ENCODE measurements around the gene LMX1A. TPM values are rescaled to one million over a fixed set of nuclear protein-coding genes. Genes with fewer than 3 reads are reported as not detected.

The LMX1A gene
- total and polyA plus RNA-seq, 2 of the 13 experiments (the other 11 are each of a cell fraction or from before 2014, with no cell fraction given), result 0.07 TPM; not detected in 1

DNA sequence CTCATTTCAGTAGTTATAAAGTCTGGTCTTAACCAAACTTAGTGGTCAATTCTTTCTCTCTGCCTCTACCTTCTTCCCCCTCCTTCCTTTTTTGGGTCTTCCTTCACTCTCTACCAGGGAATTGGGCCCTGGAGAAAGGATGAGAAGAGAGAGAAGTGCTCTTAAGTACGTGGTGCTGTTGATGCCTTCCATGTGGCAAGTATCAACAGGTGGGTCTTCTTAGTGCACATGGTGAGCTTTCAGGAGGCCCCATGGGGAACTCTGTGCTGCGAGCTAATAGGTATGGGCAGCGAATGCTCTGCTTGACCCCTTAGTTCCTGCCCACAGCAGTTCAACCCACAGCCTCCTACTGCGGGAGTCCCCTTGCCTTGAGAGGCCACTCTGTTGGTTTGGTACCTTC lies 39.4 kb upstream of the LMX1A start:
- no peak overlapping the region for H3K4me3 ChIP-seq (replicated peaks in 1 of 3; ENCODE audit: insufficient read depth in 1 of 3, low read depth in 2 of 3, low read length in 3 of 3)
- ATAC-seq (no peak), DNase-seq (ENCODE audit: low spot score) (no peak), FAIRE-seq (no peak)
- in situ Hi-C loops (cut with HindIII; ENCODE audit: extremely low pct_ligation_motif_present, low pct_unique_long_range_greater_than_20kb) (no loop called here), intact Hi-C loops (cut with micrococcal nuclease; ENCODE audit: unreplicated experiment) (no loop called here)
- POLR2A ChIA-PET, result no interaction called here
- no peak overlapping the region for H3K4me2 ChIP-seq (ENCODE audit: low read depth, low read length)
- no peaks in the 10 kb centered on the region for H3K79me2 ChIP-seq (ENCODE audit: insufficient read depth, low read length)
- no peaks in the 10 kb centered on the region for H4K20me1 ChIP-seq (ENCODE audit: insufficient read depth, low read length)
- no peaks in the 10 kb centered on the region for H3K27me3 ChIP-seq (ENCODE audit: control insufficient read depth in 1 of 2, insufficient read depth in 2 of 2, low read length in 2 of 2)
- H3K27ac ChIP-seq (ENCODE audit: extremely low read length, insufficient read depth, low read length), result no peak overlapping the region
- H3K36me3 ChIP-seq (replicated peaks in 1 of 2; ENCODE audit: control insufficient read depth in 1 of 2, insufficient read depth in 2 of 2, low read length in 2 of 2), result no peaks in the 10 kb centered on the region
- H3K4me1 ChIP-seq (ENCODE audit: insufficient read depth, low read length), result no peaks in the 10 kb centered on the region
- CTCF ChIA-PET (ENCODE audit: low intra/inter-chr PET ratio, low total read pairs), result no interaction called here
- no peak overlapping the region for H3K9ac ChIP-seq (ENCODE audit: insufficient read depth, low read depth, low read length)
- 15% methylated on average over 1 of the region's 4 CpGs for WGBS (ENCODE audit: low lambda C conversion rate)
- H2AFZ ChIP-seq (ENCODE audit: low read length), result no peak overlapping the region
- no TSS peak for BruUV-seq (replicated peaks)
- TF ChIP-seq ZKSCAN5 (CRISPR knock-in tag; IDR thresholded peaks at IDR 0.05) (no peak), ZNF564 (CRISPR knock-in tag; IDR thresholded peaks at IDR 0.05) (no peak), ZFP37 (CRISPR knock-in tag; IDR thresholded peaks at IDR 0.05; ENCODE audit: borderline replicate concordance) (no peak), NR2F1 (CRISPR knock-in tag; IDR thresholded peaks at IDR 0.05) (no peak), ZNF317 (CRISPR knock-in tag; IDR thresholded peaks at IDR 0.05) (no peak), KAT8 (CRISPR knock-in tag; IDR thresholded peaks at IDR 0.05) (no peak), CBX1 (IDR thresholded peaks at IDR 0.05; ENCODE audit: low read depth) (no peak), ZNF614 (CRISPR knock-in tag; IDR thresholded peaks at IDR 0.05; ENCODE audit: borderline replicate concordance) (no peak)
- TF ChIP-seq, protein P1, sequence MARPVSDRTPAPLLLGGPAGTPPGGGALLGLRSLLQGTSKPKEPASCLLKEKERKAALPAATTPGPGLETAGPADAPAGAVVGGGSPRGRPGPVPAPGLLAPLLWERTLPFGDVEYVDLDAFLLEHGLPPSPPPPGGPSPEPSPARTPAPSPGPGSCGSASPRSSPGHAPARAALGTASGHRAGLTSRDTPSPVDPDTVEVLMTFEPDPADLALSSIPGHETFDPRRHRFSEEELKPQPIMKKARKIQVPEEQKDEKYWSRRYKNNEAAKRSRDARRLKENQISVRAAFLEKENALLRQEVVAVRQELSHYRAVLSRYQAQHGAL (CRISPR knock-in tag; IDR thresholded peaks at IDR 0.05; ENCODE audit: not compliant biosample characterization), result no peak
- TF ChIP-seq, protein P2, sequence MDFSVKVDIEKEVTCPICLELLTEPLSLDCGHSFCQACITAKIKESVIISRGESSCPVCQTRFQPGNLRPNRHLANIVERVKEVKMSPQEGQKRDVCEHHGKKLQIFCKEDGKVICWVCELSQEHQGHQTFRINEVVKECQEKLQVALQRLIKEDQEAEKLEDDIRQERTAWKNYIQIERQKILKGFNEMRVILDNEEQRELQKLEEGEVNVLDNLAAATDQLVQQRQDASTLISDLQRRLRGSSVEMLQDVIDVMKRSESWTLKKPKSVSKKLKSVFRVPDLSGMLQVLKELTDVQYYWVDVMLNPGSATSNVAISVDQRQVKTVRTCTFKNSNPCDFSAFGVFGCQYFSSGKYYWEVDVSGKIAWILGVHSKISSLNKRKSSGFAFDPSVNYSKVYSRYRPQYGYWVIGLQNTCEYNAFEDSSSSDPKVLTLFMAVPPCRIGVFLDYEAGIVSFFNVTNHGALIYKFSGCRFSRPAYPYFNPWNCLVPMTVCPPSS (IDR thresholded peaks at IDR 0.05), result no peak
- TF ChIP-seq, protein P3, sequence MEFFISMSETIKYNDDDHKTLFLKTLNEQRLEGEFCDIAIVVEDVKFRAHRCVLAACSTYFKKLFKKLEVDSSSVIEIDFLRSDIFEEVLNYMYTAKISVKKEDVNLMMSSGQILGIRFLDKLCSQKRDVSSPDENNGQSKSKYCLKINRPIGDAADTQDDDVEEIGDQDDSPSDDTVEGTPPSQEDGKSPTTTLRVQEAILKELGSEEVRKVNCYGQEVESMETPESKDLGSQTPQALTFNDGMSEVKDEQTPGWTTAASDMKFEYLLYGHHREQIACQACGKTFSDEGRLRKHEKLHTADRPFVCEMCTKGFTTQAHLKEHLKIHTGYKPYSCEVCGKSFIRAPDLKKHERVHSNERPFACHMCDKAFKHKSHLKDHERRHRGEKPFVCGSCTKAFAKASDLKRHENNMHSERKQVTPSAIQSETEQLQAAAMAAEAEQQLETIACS (CRISPR knock-in tag; IDR thresholded peaks at IDR 0.05), result no peak
- TF ChIP-seq, protein P4, sequence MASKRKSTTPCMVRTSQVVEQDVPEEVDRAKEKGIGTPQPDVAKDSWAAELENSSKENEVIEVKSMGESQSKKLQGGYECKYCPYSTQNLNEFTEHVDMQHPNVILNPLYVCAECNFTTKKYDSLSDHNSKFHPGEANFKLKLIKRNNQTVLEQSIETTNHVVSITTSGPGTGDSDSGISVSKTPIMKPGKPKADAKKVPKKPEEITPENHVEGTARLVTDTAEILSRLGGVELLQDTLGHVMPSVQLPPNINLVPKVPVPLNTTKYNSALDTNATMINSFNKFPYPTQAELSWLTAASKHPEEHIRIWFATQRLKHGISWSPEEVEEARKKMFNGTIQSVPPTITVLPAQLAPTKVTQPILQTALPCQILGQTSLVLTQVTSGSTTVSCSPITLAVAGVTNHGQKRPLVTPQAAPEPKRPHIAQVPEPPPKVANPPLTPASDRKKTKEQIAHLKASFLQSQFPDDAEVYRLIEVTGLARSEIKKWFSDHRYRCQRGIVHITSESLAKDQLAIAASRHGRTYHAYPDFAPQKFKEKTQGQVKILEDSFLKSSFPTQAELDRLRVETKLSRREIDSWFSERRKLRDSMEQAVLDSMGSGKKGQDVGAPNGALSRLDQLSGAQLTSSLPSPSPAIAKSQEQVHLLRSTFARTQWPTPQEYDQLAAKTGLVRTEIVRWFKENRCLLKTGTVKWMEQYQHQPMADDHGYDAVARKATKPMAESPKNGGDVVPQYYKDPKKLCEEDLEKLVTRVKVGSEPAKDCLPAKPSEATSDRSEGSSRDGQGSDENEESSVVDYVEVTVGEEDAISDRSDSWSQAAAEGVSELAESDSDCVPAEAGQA (IDR thresholded peaks at IDR 0.05; ENCODE audit: low read depth), result no peak
- TF ChIP-seq, protein P4 (CRISPR knock-in tag; IDR thresholded peaks at IDR 0.05; ENCODE audit: borderline replicate concordance), result no peak
- H3K9me3 ChIP-seq (ENCODE audit: low read length), result no peaks in the 10 kb centered on the region
